ENCODE measurements around the gene EPHA10.
A peak's percentile ranks its signal among the peaks of the same experiment; 100 is the strongest.

The EPHA10 gene

GRCh38 chr1:37807555-37808368 lies 42.8 kb upstream of the EPHA10 start, which contains the start of the genes C1orf122 and YRDC:
C1orf122 (plus strand) TSS chr1:37807790; CDS start chr1:37808405, 615 bp downstream.
YRDC (minus strand) TSS chr1:37808208; CDS start chr1:37808180, 28 bp downstream.
- peak; percentile 59 for DNase-seq (ENCODE audit: extremely low read depth, low read depth)
- TF ChIP-seq, protein P1, sequence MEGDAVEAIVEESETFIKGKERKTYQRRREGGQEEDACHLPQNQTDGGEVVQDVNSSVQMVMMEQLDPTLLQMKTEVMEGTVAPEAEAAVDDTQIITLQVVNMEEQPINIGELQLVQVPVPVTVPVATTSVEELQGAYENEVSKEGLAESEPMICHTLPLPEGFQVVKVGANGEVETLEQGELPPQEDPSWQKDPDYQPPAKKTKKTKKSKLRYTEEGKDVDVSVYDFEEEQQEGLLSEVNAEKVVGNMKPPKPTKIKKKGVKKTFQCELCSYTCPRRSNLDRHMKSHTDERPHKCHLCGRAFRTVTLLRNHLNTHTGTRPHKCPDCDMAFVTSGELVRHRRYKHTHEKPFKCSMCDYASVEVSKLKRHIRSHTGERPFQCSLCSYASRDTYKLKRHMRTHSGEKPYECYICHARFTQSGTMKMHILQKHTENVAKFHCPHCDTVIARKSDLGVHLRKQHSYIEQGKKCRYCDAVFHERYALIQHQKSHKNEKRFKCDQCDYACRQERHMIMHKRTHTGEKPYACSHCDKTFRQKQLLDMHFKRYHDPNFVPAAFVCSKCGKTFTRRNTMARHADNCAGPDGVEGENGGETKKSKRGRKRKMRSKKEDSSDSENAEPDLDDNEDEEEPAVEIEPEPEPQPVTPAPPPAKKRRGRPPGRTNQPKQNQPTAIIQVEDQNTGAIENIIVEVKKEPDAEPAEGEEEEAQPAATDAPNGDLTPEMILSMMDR (IDR thresholded peaks at IDR 0.05; ENCODE audit: low read depth, low read length, missing control alignments), result no peak
- H3K4me3 ChIP-seq (replicated peaks; ENCODE audit: low read depth, low read length), result peak within 1 kb of the TSS; percentile 76

GRCh38 chr1:37807220-37807554 lies 42.3 kb upstream of the EPHA10 start:
- peak overlapping the region; percentile 76 for H3K4me3 ChIP-seq (replicated peaks; ENCODE audit: low read depth, low read length)
- TF ChIP-seq, protein P1 (IDR thresholded peaks at IDR 0.05; ENCODE audit: low read depth, low read length, missing control alignments), result no peak
- DNase-seq (ENCODE audit: extremely low read depth, low read depth), result no peak

GRCh38 chr1:37802439-37802838 lies 37.5 kb upstream of the EPHA10 start:
- no peak for DNase-seq (ENCODE audit: extremely low read depth, low read depth)
- H3K4me3 ChIP-seq (replicated peaks; ENCODE audit: low read depth, low read length), result no peak overlapping the region
- TF ChIP-seq, protein P1 (IDR thresholded peaks at IDR 0.05; ENCODE audit: low read depth, low read length, missing control alignments), result no peak

- TF ChIP-seq, protein P1 (IDR thresholded peaks at IDR 0.05; ENCODE audit: low read depth, low read length, missing control alignments), result no peak
- no peak overlapping the region for H3K4me3 ChIP-seq (replicated peaks; ENCODE audit: low read depth, low read length)
- no peak for DNase-seq (ENCODE audit: extremely low read depth, low read depth)
Observed at GRCh38 chr1:37797750-37798345, 32.9 kb upstream of the EPHA10 start.

DNA sequence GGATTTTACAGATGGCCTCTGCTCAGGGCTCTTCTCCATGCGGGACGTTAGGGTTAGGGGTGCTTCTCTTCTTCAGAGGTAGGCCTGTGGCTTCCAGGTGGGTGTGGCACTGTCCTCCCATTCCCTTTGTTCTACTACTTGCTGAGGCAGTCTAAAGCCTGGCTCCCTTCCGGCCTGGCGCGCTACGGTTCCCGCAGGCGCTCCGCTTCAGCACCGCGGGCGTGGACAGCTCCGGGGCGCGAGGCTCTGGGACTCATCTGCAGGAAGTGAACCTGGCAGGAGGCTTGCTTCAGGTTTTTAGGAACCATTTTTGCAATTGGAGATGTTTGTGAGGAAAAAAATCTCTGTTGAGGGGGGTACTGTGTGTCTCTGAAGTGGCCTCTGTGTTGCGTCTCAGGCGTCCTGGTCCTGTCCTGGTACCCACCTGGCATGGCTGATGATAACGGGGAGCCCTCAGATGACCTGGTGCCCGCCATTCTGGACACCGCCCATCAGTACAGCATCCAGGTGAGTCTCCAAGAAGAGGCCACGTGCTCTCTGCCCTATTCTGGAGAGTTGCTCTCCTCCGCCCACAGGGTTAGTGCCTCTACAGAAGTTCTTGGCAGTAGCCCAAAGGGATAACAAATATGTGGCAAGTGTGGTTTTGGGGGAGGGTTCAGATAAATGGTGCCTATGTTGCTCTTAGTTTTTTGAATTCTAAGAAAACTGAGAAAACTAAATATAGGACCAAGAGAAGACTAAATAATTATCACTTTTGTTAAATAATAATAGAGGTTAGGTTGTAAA lies 30.6 kb upstream of the EPHA10 start:
- DNase-seq (ENCODE audit: extremely low read depth, low read depth), result no peak
- TF ChIP-seq, protein P1 (IDR thresholded peaks at IDR 0.05; ENCODE audit: low read depth, low read length, missing control alignments), result no peak
- no peak overlapping the region for H3K4me3 ChIP-seq (replicated peaks; ENCODE audit: low read depth, low read length)

- no peak overlapping the region for H3K4me3 ChIP-seq (replicated peaks; ENCODE audit: low read depth, low read length)
- DNase-seq (ENCODE audit: extremely low read depth, low read depth), result no peak
- TF ChIP-seq, protein P1 (IDR thresholded peaks at IDR 0.05; ENCODE audit: low read depth, low read length, missing control alignments), result no peak
Observed at GRCh38 chr1:37794372-37795339, 29.7 kb upstream of the EPHA10 start.
